ENCODE data around the gene ITFG1.
A peak's percentile ranks its signal among the peaks of the same experiment; 100 is the strongest.
"Not testable (repeated sequence)": the region's sequence is repeated elsewhere in the genome, so short reads cannot be mapped to it uniquely, and the experiment has no call there.

ITFG1 gene

GRCh38 chr16:47150067-47150466, 310.8 kb downstream of the ITFG1 start:
- no peak for DNase-seq (ENCODE audit: low spot score)

- no peak for DNase-seq (ENCODE audit: low spot score)
These were observed 316.3 kb downstream of the ITFG1 start for GRCh38 chr16:47144559-47144877.

- DNase-seq (ENCODE audit: low spot score), result peak; percentile 54
These were observed 316.9 kb downstream of the ITFG1 start, which contains the start of gene NETO2 for GRCh38 chr16:47143677-47144558. NETO2 (minus strand) TSS chr16:47143945; CDS start chr16:47143612, 333 bp downstream.

GRCh38 chr16:47142821-47143676, 317.8 kb downstream of the ITFG1 start:
- DNase-seq (ENCODE audit: low spot score), result peak; percentile 36

GRCh38 chr16:47142486-47142820, 318.4 kb downstream of the ITFG1 start:
- DNase-seq (ENCODE audit: low spot score), result no peak

GRCh38 chr16:47141773-47142485, 318.9 kb downstream of the ITFG1 start:
- DNase-seq (ENCODE audit: low spot score), result peak; percentile 89

- DNase-seq (ENCODE audit: low spot score), result no peak
These were observed 320.2 kb downstream of the ITFG1 start for GRCh38 chr16:47140686-47141085.

- peak; percentile 69 for DNase-seq (ENCODE audit: low spot score)
These were observed 321.2 kb downstream of the ITFG1 start for GRCh38 chr16:47139561-47140185.

- not testable (repeated sequence) for DNase-seq (ENCODE audit: low spot score)
These were observed 322.9 kb downstream of the ITFG1 start for GRCh38 chr16:47137925-47138324.

GRCh38 chr16:47136099-47136842, 324.6 kb downstream of the ITFG1 start:
- DNase-seq (ENCODE audit: low spot score), result no peak

GRCh38 chr16:47134550-47134949, 326.3 kb downstream of the ITFG1 start:
- no peak for DNase-seq (ENCODE audit: low spot score)

GRCh38 chr16:47132308-47132707, 328.6 kb downstream of the ITFG1 start:
- no peak for DNase-seq (ENCODE audit: low spot score)

- no peak for DNase-seq (ENCODE audit: low spot score)
These were observed 331.0 kb downstream of the ITFG1 start for GRCh38 chr16:47129755-47130435.

- no peak for DNase-seq (ENCODE audit: low spot score)
These were observed 333.3 kb downstream of the ITFG1 start for GRCh38 chr16:47127541-47127940.

GRCh38 chr16:47125757-47126156, 335.1 kb downstream of the ITFG1 start:
- DNase-seq (ENCODE audit: low spot score), result no peak

- peak; percentile 57 for DNase-seq (ENCODE audit: low spot score)
These were observed 347.7 kb downstream of the ITFG1 start for GRCh38 chr16:47113130-47113529.

- no peak for DNase-seq (ENCODE audit: low spot score)
These were observed 349.9 kb downstream of the ITFG1 start for GRCh38 chr16:47110939-47111338.

- no peak for DNase-seq (ENCODE audit: low spot score)
These were observed 351.5 kb downstream of the ITFG1 start for GRCh38 chr16:47109361-47109760.
